Natural killer cell (primary cell): ENCODE data around the gene PLCH1. TPM values are rescaled to one million over a fixed set of nuclear protein-coding genes. Genes with fewer than 3 reads are reported as not detected.

ENCODE experiments used
- ATAC-seq, 3 donors: fragments of 150-1000 bp in 2 of 3; fragments of 200-7000 bp in 1 of 3; cut with Tn5 transposase; 1 replicate in 1 of 3; 2 replicates in 2 of 3; pipeline ENCODE4 v1.10.0; 2021; ENCODE audit warnings: mild to moderate bottlenecking in 2 of 3, moderate library complexity in 2 of 3
- DNase-seq, 2 donors: peaks; one replicate each; pipeline versions ENCODE4 v3.0.0 to v3.0.0-alpha.2; 2013 to 2021; ENCODE audit warnings: mixed read lengths in 1 of 2
- H3K27ac ChIP-seq: one replicate; pipeline ENCODE4 v1.5.1; 2013; ENCODE audit warnings: mild to moderate bottlenecking, low read length
- H3K27me3 ChIP-seq: one replicate; pipeline ENCODE4 v1.6.1; 2013; ENCODE audit warnings: low read length; ENCODE audit not compliant: control insufficient read depth, insufficient read depth
- H3K36me3 ChIP-seq: one replicate; pipeline ENCODE4 v1.6.1; 2013; ENCODE audit warnings: low read length; ENCODE audit not compliant: control insufficient read depth, insufficient read depth
- H3K4me1 ChIP-seq: one replicate; pipeline ENCODE4 v1.6.1; 2013; ENCODE audit warnings: low read length; ENCODE audit not compliant: control insufficient read depth, insufficient read depth
- H3K4me3 ChIP-seq: one replicate; pipeline ENCODE4 v1.5.1; 2013; ENCODE audit warnings: low read length
- H3K9me3 ChIP-seq: one replicate; pipeline ENCODE4 v1.6.1; 2013; ENCODE audit warnings: low read length; ENCODE audit not compliant: control insufficient read depth, insufficient read depth
- H3K27ac Mint-ChIP-seq, 2 donors: one replicate each; pipeline ENCODE4 v1.8.0; 2022; ENCODE audit warnings: mild to moderate bottlenecking in 2 of 2, mixed read lengths in 2 of 2, moderate library complexity in 1 of 2
- H3K27me3 Mint-ChIP-seq, 2 donors: one replicate each; pipeline ENCODE4 v1.8.0; 2022; ENCODE audit warnings: low read depth in 2 of 2, mixed read lengths in 2 of 2
- H3K36me3 Mint-ChIP-seq: one replicate; pipeline ENCODE4 v1.8.0; 2022; ENCODE audit warnings: mixed read lengths
- H3K4me1 Mint-ChIP-seq, 2 donors: one replicate each; pipeline ENCODE4 v1.8.0; 2022; ENCODE audit warnings: mixed read lengths in 2 of 2
- H3K4me3 Mint-ChIP-seq: one replicate; pipeline ENCODE4 v1.8.0; 2022; ENCODE audit warnings: mild to moderate bottlenecking, moderate library complexity, mixed read lengths
- H3K9me3 Mint-ChIP-seq, 2 donors: one replicate each; pipeline ENCODE4 v1.8.0; 2022; ENCODE audit warnings: mixed read lengths in 2 of 2
- CTCF ChIP-seq: fragments of 200-600 bp; IDR thresholded peaks from one replicate; pipeline ENCODE4 v1.8.0; 2022; ENCODE audit warnings: antibody characterized with exemption
- WGBS: methylation state at CpG from one replicate; pipeline ENCODE4 v1.1.7; 2013; ENCODE audit warnings: missing lambda C conversion rate; ENCODE audit not compliant: insufficient coverage; 5-methylcytosine and 5-hydroxymethylcytosine counted together
- intact Hi-C: fragments of 100-400 bp; cut with micrococcal nuclease; formaldehyde crosslinking; loops from one replicate; pipeline ENCODE4 v1.14.2; 2022
- total RNA-seq, 4 donors: library from RNA; stranded (reverse); fragments of 120-200 nt in 1 of 4; gene quantifications; one replicate each; pipeline versions ENCODE4 v1.2.3 to v1.2.4, GENCODE V29; 2013 to 2022

Gene PLCH1
- total RNA-seq, 3 donors from 2014 or later (not counting 1 experiment from before 2014, with no cell fraction given): 0.05 to 0.26 (median 0.08) TPM

- TF ChIP-seq CTCF: no peak
- 80% methylated on average over 1 of the region's 1 CpG for whole genome bisulfite sequencing
Observed at GRCh38 chr3:155393316-155393715, 351.6 kb downstream of the PLCH1 start.

GRCh38 chr3:155392138-155392537 lies 352.7 kb downstream of the PLCH1 start:
- Histone ChIP-seq H3K4me3 (no peak overlapping the region), H3K9me3 (no peaks in the 10 kb centered on the region), H3K27me3 (no peaks in the 10 kb centered on the region), H3K4me1 (no peaks in the 10 kb centered on the region), H3K36me3 (no peaks in the 10 kb centered on the region), H3K27ac (no peak overlapping the region)
- no peak overlapping the region for H3K27ac Mint-ChIP-seq
- no peaks in the 10 kb centered on the region for H3K36me3 Mint-ChIP-seq
- intact Hi-C loops: no loop called here
- no peaks in the 10 kb centered on the region for H3K4me1 Mint-ChIP-seq
- peaks cover 0 to 7% of the 10 kb centered on the region in 2 donors for H3K27me3 Mint-ChIP-seq
- peaks cover 0 to 4% of the 10 kb centered on the region in 2 donors for H3K9me3 Mint-ChIP-seq
- ATAC-seq: no peak
- H3K4me3 Mint-ChIP-seq: no peak overlapping the region
- 88% methylated on average over 1 of the region's 1 CpG for WGBS
- no peak for DNase-seq
- no peak for TF ChIP-seq CTCF

More at GRCh38 chr3:155393316-155393715, 351.6 kb downstream of the PLCH1 start:
- H3K36me3 Mint-ChIP-seq: no peaks in the 10 kb centered on the region
- no peak overlapping the region for H3K27ac Mint-ChIP-seq
- no peak overlapping the region for H3K4me3 Mint-ChIP-seq
- DNase-seq (no peak), ATAC-seq (no peak)
- Histone ChIP-seq H3K27me3 (no peaks in the 10 kb centered on the region), H3K27ac (no peak overlapping the region), H3K9me3 (no peaks in the 10 kb centered on the region), H3K36me3 (no peaks in the 10 kb centered on the region), H3K4me1 (no peaks in the 10 kb centered on the region), H3K4me3 (no peak overlapping the region)
- H3K4me1 Mint-ChIP-seq: no peaks in the 10 kb centered on the region
- peaks cover 0 to 4% of the 10 kb centered on the region in 2 donors for H3K9me3 Mint-ChIP-seq
- intact Hi-C loops: no loop called here
- H3K27me3 Mint-ChIP-seq: peaks cover 0 to 7% of the 10 kb centered on the region in 2 donors

GRCh38 chr3:155391551-155391958 lies 353.3 kb downstream of the PLCH1 start:
- TF ChIP-seq CTCF: no peak
- DNase-seq: no peak
- no peaks in the 10 kb centered on the region for H3K36me3 ChIP-seq
- WGBS: 68% methylated on average over 2 of the region's 2 CpGs
- Mint-ChIP-seq H3K9me3 (peaks cover 0 to 4% of the 10 kb centered on the region in 2 donors), H3K27ac (no peak overlapping the region), H3K4me3 (no peak overlapping the region), H3K4me1 (no peaks in the 10 kb centered on the region), H3K36me3 (no peaks in the 10 kb centered on the region), H3K27me3 (peaks cover under 1 to 7% of the 10 kb centered on the region in 2 donors)
- H3K4me1 ChIP-seq: no peaks in the 10 kb centered on the region
- H3K9me3 ChIP-seq: no peaks in the 10 kb centered on the region
- H3K4me3 ChIP-seq: no peak overlapping the region
- no peaks in the 10 kb centered on the region for H3K27me3 ChIP-seq
- intact Hi-C loops: no loop called here
- H3K27ac ChIP-seq: no peak overlapping the region
- no peak for ATAC-seq

GRCh38 chr3:155391104-155391503 lies 353.8 kb downstream of the PLCH1 start:
- no peaks in the 10 kb centered on the region for H3K4me1 Mint-ChIP-seq
- no peaks in the 10 kb centered on the region for H3K36me3 ChIP-seq
- no peak for DNase-seq
- H3K36me3 Mint-ChIP-seq: no peaks in the 10 kb centered on the region
- no peak overlapping the region for H3K4me3 ChIP-seq
- H3K27me3 Mint-ChIP-seq: peaks cover 4 to 7% of the 10 kb centered on the region in 2 donors
- no peak overlapping the region for H3K27ac ChIP-seq
- H3K9me3 ChIP-seq: no peaks in the 10 kb centered on the region
- no peak for TF ChIP-seq CTCF
- intact Hi-C loops: no loop called here
- H3K27ac Mint-ChIP-seq: no peak overlapping the region
- ATAC-seq: no peak
- peaks cover 0 to 4% of the 10 kb centered on the region in 2 donors for H3K9me3 Mint-ChIP-seq
- H3K4me3 Mint-ChIP-seq: no peak overlapping the region
- WGBS: 100% methylated on average over 1 of the region's 2 CpGs
- H3K27me3 ChIP-seq: no peaks in the 10 kb centered on the region
- H3K4me1 ChIP-seq: no peaks in the 10 kb centered on the region
